Vagina (tissue), 2 donors: ENCODE results near the gene UQCRH.

ENCODE experiments used
- POLR2A ChIP-seq, 2 donors: fragments of 450-650 bp; IDR thresholded peaks; one replicate each; pipeline ENCODE4 v1.6.1; 2017; ENCODE audit warnings: antibody characterized with exemption in 2 of 2, mild to moderate bottlenecking in 2 of 2, moderate library complexity in 2 of 2
- POLR2AphosphoS5 ChIP-seq, 2 donors: sonication (generic); formaldehyde crosslinking; IDR thresholded peaks; one replicate each; pipeline ENCODE4 v1.9.0; 2017; ENCODE audit warnings: antibody characterized with exemption in 2 of 2, mild to moderate bottlenecking in 2 of 2, low read depth in 1 of 2; ENCODE audit not compliant: insufficient read depth in 1 of 2
- TF ChIP-seq, protein P1 (sequence below), 3 experiments: fragments of 450-650 bp in 2 of 3; fragments of 200-600 bp in 1 of 3; sonication (generic) in 1 of 3; IDR thresholded peaks; one replicate each; pipeline ENCODE4 v1.5.1; 2017 to 2019; ENCODE audit warnings: antibody characterized with exemption in 3 of 3, mild to moderate bottlenecking in 2 of 3, moderate library complexity in 2 of 3

GRCh38 chr1:46306159-46306530 lies 2.6 kb downstream of the UQCRH start:
- TF ChIP-seq POLR2A (IDR thresholded peaks at IDR 0.05) (no peak), POLR2AphosphoS5 (IDR thresholded peaks at IDR 0.05; ENCODE audit: insufficient read depth in 1 of 2, low read depth in 1 of 2) (no peak)
- TF ChIP-seq, protein P1, sequence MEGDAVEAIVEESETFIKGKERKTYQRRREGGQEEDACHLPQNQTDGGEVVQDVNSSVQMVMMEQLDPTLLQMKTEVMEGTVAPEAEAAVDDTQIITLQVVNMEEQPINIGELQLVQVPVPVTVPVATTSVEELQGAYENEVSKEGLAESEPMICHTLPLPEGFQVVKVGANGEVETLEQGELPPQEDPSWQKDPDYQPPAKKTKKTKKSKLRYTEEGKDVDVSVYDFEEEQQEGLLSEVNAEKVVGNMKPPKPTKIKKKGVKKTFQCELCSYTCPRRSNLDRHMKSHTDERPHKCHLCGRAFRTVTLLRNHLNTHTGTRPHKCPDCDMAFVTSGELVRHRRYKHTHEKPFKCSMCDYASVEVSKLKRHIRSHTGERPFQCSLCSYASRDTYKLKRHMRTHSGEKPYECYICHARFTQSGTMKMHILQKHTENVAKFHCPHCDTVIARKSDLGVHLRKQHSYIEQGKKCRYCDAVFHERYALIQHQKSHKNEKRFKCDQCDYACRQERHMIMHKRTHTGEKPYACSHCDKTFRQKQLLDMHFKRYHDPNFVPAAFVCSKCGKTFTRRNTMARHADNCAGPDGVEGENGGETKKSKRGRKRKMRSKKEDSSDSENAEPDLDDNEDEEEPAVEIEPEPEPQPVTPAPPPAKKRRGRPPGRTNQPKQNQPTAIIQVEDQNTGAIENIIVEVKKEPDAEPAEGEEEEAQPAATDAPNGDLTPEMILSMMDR (IDR thresholded peaks at IDR 0.05): no peak
